TTC549 (cell line): Measurements from ENCODE around the gene KRT15.

Experiments used
- FAIRE-seq: peaks from 2 replicates; lab custom pipeline; 2012; peaks lifted over from hg19 to GRCh38; lab: Jason Lieb, UNC

Gene KRT15

DNA sequence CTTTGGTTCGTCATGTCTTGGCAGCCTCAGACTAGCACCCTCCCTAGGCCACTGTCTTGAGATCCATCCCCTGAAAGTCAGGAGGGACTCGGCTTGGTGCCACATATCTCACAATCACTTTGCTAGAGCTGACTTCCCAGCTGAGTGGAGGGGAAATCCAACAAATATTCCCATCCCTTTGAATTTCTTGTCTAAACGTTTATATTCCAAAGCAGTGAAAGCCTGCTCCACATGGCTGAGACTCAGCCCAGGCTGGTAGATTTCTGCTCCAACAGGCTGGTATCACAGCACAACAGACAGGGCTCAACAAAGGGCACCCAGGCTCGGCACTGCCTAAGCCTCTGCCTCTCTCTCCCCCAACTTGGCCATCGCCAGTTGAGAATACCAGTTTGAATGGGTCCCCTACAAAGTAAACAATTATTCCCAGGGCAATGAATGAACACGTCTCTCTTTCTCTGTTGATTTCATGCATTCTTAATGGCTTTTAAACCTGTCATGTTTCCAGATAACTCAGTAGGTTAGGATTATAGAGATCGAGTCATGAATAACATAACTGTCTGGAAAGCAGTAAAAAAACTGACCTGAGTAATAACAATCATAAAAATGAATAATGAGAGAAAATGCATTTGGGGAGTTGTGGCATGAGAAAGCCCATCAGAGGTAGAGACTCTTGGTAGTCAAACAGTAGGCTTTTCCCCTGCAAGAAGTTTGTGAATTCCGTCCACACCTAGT is 14.3 kb downstream of the KRT15 start:
- FAIRE-seq: no peak

DNA sequence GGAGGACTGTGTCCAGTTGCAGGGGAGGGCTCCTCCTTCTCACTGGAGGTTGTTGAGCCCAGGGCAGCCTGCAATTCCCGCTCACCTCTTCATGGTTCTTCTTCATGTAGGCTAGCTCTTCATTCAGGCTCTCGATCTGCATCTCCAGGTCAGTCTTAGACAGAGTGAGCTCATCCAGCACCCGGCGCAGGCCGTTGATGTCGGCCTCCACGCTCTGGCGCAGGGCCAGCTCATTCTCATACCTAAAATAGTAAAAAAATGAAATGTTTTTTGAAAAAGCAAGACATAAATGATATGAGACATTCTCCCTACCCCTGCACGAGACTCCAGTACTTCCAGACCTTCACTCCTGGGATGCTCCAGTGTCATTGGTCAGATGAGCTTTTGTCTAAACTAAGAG is 15.5 kb downstream of the KRT15 start:
- FAIRE-seq: no peak

DNA sequence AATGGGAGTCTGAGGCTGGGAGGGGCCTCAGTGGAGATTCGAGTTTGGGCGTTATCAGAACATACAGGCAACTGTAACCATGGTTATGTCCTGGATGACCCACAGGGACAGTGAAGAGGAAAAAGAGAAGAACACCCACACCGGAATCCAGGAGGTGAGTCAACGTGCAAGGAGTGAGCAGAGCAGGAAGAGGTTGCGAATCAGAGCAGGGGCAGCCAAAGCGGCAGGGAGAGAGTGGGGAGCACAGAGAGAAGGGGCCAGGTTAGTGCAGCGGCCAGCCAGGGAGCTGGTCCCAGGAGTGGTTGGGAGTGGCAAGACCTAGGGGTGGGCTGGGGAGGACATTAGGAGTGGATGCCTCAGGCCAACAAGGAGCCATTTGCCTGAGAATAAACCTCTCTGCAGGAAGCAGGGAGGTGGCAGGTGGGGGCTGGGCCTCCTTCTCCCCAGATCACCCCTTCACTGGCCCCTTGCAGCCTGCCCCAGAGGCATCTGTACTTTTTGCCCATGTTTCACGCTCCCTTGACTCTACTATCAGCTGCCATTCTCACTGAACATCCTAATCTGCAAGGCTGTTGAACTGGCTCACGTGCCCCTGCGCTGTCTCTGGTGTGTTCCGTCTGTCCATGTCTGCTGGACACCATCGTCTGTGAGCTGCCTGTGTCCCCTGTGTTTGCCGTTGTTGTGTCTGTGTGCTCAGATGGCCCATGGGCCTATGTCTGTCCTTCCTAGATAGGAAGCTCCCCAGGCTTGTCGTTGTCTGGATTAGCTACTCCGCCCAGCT is 18.4 kb downstream of the KRT15 start:
- FAIRE-seq: no peak

DNA sequence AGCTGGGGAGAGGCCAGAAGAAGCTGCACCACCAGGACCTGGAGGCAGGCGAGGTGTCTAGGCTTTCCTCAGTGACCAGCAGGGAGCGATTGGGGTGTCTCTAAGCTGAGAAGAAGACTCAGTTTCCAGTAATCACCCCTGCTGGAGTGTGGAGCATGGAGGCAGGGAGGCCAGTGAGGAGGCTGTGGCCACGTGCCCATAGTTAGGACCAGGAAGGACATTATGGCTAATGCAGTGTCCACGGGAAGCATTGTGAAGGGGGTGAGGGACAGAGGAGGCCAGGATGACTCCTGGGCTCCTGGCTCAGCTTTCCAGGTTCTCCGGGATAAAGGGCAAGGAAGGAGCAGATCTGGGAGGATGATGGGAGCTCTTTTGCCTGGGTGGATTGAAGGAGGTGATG is 19.0 kb downstream of the KRT15 start:
- no peak for FAIRE-seq

DNA sequence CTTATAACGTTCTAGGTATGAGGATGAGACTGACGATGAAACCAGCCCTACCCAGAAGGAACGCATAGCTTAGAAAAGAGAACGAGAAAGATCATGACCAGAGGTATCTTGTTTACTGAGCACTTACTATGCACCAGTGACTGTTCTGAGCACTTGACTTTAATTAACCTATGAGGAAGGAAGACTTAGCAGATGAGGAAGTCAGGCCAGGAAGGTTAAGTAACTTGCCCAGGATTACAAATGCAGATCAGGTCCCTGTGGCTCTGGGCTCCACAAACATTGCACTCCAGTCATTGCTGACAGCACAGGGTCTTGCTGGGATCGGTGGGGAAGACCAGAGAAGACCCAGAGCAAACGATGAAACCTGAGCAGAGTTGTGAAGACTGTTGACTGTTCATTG is 20.4 kb downstream of the KRT15 start:
- FAIRE-seq: no peak

DNA sequence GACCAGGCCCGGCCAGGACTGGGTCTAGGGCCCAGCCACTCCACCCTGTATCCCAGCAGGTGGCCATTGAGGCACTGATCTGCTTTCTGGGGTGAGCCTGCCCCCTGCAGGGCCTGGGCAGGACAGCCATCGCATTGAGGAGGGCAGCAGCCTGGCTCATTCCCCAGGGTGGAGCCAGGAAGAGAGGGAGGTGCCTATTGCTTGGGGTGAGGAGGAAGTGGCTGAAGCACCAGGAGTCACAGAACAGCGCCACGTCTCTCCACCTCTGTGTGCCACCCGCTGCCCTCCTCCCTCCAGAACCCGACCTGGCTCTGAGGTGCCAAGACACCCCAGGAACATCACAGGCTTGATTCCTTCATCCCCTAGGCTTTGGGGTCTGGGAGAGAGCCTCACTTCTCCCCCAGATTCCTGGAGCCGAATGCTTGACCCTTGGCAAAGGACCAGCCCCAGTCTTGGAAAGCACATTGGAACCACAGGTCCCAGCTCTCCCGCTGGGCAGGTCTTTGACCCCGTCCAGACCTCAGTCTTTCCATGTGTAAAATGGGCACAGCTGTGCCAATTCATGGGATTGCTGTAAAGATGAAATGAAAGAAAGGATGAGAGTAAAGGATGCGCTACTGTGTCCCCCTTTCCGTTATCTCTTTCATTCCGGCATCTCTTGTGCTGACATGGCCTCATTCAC is 21.7 kb downstream of the KRT15 start:
- no peak for FAIRE-seq

DNA sequence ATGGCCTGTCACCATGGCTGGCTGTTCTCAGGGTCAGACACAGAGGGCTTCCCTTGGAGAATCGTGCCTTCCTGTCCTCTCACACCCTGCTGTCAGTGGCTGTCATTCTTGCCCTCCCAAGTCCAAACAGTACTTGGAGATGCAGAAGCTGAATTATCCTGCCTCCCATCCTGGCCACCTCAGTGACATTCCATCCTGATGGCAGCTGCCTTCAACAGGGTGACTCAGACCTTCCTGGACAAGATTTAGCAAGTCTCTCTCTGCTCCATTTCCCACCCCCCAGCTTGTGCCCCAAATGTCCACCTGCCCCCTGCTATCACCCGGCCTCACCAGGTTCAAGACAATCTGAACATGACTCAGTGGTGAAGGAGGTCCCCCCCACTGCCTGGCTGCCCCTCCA is 24.2 kb downstream of the KRT15 start:
- no peak for FAIRE-seq

DNA sequence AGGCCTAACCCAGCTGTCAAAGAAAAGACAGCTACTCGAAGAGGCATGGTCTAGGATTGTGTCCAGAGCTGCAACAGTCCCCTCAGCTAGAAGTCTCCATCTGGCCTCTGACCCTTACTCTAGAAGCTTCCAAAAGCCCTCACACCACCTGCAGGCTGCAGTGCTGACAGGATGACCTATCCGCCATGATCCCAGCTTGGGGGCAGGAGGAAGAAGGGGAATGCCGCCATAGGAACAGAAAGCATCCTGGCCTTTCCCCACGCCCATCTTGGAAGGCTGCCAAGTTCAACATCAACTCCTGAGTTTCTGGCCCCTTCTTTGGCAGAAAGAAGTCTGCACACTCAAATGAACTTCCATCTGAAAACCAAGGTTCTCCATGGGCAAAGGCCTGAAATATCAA is 25.9 kb downstream of the KRT15 start:
- no peak for FAIRE-seq

DNA sequence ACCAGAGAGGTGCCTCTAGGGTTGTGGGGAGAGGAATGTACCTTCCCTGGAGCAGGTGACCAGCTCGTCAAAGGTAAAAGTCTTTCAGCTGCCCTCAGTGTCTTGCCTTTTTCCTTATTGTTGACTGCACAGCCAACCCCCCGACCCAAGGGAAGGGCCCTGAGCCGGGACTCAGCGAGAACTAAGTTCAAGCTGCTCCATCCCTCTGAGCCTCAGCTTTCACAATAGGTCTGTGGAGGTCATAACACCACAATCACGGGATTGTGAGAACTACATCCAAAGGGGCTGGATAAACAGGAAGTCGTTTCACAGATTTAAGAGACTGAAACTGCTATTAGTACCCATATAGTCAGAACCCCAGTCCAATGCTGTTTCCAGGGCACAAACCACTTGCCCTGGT is 26.3 kb downstream of the KRT15 start:
- no peak for FAIRE-seq

DNA sequence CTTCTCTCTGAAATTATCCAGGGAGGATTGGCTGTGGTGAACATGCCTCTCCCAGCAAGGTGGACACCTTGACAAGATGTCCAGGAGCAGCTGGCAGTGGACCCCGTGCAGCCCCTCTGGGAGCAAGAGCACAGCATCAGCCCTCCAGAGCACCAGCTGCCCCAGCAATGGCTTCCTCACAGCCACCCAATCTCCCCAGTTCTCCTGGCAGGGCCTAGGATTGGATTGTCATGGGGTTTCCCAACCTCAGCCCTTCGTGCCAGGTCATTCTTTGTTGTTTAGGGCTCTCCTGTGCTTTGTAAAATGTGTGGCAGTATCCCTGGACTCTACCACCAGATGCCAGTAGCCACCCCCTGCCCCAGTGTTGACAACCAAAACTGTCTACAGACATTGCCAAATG is 27.2 kb downstream of the KRT15 start:
- FAIRE-seq: no peak

DNA sequence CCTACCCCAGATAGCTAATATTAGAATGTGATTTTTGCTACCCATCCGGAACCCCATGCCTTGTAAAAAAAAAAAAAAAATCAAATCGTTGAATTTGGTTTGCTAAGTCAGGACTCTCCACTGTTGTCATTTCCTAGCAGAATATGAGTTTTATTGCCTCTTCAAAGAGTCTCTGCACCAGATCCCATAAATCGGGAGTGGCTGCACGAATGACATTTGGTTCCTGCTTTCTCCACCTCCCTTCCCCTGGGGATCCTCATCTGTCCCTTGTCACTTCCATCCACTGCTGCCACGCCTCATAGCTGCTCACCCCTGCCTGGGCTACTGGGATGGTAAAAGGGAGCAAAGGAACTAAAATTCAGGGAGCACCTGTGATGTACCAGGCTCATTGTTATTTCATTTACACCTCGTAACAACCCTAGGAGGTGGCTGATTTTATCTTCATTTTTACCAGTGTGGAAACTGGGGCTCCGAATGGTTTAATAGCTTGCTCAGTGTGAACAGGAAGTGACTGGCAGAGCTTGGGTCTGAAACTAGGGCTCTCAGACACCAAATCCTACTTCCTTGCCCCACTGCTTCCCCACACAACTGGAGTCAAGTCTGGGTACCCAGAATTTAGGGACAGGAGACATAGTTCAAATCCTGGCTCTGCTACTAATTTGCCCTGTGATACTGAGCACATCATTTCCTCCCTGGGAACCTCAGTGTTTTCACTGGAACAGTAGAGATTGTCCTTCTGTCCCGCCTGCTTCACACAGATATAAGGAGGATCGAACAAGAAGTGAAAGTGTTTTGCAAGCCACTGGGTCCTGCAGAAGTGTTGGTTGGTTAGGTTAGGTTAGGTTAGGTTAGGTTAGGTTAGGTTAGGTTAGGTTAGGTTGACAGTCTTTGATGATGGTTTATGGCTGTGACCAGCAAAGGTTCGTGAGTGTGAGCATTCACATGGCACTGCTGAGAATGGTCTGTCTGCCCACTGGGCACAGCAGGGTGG is 28.4 kb downstream of the KRT15 start:
- FAIRE-seq: no peak

DNA sequence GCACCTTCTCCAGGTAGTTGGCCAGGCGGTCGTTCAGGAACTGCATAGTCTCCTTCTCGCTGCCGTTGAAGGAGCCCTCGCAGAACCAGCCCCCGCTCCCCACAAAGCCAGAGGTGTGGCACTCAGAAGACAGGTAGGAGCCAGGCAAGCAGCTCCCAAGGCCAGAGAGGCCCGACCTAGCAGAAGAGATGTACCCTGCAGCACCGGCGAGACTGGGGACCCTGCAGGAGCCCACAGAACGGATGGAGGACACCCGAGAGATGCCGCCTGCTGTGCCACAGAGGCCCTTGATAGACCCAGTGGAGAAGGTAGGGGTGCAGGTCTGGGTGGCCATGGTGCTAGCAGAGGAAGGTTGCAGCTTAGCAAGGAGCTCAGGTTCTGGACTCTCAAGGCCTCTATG is 29.2 kb downstream of the KRT15 start, which contains the start of gene KRT36:
TSS of gene KRT36 (minus strand) at position 380 of the 400 bp plus-strand sequence. CDS start at position 334, 46 bp downstream.
- no peak for FAIRE-seq

DNA sequence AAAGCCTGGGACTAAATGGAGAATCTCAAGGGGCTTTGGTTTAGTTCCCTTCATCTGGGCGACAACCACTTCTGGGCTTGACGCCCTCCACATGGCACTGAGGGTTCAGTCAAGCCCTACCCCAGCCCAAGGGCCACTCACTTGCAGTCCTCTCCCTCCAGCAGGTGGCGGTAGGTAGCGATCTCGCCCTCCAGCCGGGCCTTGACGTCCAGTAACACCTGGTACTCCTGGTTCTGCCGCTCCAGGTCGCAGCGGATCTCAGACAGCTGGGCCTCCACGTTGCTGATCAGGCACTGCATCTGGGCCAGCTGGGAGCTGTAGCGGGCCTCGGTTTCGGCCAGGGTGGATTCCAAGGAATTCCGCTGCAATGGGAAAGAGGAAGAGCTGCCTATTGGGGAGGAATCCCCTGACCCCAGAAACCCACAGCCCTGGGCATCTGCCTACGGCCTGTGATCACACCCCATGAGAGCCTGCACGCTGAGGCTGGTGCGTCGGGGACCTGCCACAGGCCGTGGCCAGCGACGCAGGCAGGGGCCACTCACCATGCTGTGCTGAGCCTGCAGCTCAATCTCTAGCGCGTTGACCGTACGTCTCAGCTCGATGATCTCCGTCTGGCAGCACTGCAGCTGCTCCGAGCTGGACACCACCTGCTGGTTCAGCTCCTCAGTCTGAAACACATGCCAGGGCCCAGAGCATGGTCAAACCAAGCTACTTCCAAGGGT is 31.7 kb downstream of the KRT15 start:
- FAIRE-seq: no peak

DNA sequence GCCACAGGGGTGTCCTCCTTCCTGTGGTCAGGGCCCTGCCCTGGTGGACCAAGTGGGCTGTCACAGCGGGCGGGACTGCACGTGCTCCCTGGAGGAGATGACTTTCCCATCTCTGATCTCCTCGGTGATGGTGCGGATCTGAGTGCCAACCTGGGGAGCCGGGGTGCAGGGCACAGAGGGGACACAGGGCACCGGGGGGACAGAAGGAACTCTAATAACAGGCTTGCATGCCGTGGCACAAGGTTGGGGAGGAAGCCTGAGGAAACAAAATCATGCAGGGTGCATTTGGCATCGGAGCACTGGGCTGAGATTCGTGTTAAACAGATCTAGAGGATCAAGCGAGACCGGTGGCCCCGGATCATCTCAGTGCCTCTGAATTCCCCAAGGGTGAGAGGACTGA is 32.4 kb downstream of the KRT15 start:
- no peak for FAIRE-seq

DNA sequence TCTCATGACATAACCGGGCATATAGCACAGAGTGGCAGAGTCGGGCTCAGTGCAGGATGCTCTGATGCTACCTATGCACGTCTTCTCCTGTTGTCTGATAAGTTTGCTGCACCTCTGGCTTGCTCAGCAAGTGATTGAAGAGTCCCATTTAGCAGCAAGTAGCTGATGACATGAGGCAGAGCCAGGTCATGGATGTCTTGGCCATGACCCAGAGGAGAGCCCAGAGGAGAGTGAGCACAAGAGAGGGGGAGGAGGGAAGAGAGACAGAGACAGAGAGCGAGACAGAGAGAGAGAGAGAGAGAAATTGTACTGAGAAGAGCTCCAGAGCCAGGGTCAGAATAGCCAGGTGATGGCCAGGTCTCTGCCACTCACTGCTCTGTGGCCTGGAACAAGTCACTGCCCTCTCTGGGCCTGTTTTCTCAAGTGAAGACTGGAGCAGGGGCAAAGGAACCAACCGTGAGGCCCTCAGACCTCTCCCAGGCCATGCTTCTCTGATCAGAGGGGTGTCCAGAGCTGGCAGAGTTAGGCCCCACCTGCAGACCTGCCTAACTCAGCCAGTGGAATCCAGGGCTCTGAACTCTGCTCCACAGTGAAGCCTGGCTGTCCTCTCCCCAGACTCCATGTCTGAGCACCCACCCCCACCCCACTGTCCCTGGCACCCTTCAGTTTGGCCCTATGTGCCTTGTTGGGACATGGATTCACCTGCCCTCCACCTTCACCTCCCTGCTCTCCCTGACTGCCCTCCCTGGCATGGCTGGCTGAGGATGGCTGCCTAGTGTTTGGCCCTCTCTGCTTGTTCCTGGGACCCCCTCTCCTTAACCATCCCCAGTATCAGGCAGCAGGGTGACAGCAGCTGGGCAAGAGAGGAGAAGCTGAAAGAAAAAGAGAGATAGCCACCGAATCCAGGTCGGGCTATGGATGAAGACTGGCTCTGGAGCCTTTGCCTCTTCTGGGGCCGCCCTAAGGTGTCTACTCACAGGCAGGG is 33.5 kb downstream of the KRT15 start:
- no peak for FAIRE-seq

DNA sequence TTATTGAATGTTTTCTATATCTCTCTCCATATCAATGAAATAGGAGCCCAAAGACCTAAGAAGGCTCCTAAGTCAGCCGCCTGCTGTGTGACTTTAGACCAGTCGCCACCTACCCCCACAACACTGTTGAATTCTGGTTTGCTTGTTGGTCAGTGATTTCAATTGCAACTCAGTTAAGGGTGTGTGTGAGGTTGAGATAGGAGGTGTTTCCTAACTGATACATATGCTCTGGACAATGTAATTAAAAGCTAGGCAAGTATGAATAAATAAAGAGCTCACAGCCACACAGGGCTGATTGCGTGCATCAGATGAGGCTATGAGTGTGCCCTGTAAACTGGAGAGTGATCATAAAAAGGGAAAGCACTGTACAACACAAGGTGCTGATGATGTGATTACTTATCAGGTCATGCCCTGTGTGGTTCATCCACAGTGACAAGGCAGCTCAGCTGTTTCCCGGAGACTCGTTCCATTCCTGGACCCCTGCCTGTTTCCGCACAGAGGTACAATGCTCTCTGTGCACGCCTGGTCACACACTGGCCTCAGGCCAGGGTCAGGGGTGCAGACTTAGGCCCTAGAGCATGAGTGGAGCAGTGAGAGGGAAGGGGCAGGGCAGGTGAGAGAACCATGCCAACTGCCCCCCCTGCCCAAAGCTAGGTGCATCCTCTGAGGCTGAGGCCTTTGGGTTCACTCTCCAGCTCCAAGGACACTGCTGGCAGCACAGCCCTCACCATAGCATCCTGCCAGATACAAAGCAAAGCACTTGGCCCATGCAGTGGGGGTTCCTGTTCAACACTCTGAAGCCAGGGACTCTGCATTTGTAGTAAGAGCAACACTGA is 34.5 kb downstream of the KRT15 start:
- no peak for FAIRE-seq

DNA sequence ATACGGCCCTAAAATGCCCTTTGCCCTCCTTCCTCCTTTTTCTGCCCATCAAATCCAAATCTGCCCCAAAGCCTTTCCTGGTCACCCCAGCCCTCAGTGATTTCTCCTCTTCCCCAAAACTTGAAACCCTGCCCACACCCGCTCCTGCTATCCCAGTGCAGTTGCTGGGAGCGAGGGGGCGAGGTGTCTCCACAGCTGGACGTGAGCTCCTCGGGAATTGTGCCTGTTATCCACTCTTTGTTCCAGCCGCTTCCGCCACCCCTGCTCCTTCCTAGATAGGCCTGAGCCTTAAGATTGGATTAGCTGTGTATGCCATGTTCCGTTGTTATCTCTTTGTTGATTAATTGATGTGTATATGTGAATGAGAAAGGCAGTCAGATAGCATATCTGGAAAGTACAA is 35.2 kb downstream of the KRT15 start:
- no peak for FAIRE-seq

DNA sequence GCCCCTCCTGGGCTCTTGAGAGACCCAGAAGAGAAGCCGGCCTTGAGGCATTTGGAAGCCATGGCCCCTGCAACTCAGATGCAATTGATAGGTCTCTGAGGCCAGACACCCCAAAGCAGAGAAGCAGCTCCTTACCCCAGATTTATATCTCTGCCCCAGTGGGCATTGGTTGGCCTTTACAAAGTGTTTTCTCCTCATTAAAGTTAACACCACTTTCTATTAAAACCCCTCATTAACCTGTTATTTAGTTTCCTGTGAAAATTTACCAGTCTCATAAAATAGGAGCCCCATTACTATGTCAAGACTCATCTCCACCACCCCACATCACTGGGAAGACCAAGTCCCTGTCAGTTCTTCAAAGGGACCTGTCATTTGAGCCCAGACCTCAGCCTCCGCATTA is 37.7 kb downstream of the KRT15 start, which contains the start of gene KRT35:
TSS of gene KRT35 (minus strand) at position 116 of the 400 bp plus-strand sequence. CDS start at position 62, 54 bp downstream.
- no peak for FAIRE-seq

DNA sequence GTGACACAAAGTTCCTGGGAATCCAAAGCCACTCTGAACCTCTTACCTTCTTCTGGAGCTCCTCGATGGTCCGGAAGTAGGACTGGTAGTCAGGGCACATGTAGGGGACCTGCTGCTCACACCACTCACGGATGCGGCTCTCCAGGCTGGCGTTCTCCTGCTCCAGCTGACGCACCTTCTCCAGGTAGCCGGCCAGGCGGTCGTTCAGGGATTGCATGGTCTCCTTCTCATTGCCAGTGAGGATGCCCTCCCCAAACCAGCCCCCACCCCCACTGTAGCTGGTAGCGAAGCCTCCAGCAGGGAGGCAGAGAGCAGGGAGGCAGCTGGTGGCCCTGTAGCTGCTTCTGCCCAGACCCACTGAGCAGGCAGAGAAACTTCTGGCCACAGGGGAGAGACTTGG is 38.1 kb downstream of the KRT15 start:
- FAIRE-seq: no peak
